ENCODE results near the gene GRP.
A peak's percentile ranks its signal among the peaks of the same experiment; 100 is the strongest.
"Not testable (repeated sequence)": the region's sequence is repeated elsewhere in the genome, so short reads cannot be mapped to it uniquely, and the experiment has no call there.

Gene GRP

GRCh38 chr18:59228351-59228750, 8.4 kb downstream of the GRP start:
- DNase-seq (ENCODE audit: insufficient read length, low spot score) (no peak), FAIRE-seq (no peak)

- no peak for FAIRE-seq
- DNase-seq (ENCODE audit: insufficient read length, low spot score), result no peak
Observed at GRCh38 chr18:59229191-59229590, 9.2 kb downstream of the GRP start.

- no peak for FAIRE-seq
- DNase-seq (ENCODE audit: insufficient read length, low spot score), result no peak
Observed at GRCh38 chr18:59229701-59230443, 9.9 kb downstream of the GRP start.

DNA sequence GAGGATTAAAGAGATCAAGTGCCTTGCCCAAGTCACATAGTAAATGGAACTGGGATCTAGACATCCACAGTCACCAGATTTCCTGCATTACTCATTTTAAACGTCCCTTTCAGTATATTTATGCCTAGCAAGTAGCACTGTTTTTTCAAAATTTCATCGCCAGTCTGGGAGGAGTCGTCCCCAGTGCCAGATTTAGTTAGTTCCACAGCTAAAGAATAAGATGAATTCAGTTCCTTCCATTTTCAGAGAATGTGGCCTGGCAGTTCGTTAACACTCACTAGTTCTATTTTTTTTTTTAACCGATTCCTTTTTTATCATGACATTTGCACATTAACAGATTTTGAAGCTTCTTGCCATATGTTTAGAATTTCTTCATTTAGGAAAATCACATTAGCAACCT, 11.2 kb downstream of the GRP start:
- DNase-seq (ENCODE audit: insufficient read length, low spot score) (no peak), FAIRE-seq (no peak)

DNA sequence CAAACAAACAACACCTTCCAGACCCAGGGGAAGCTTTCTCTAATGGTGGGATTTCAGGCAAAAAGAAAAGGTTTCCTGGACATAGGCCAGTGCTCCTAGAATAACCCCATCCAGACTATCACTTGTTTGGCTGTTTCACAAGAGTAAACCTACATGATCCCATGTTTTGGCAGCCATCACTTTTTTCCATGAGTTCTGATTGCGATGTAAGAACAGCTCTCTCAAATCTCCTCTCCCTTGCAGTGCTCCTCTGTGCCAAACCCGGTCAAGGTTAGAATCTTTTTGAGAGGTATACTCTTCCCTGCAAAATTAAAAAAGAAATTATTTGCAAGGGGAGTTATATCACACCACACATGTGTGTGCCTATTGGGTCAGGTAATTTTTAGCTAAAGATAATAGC, 11.9 kb downstream of the GRP start:
- FAIRE-seq (no peak), DNase-seq (ENCODE audit: insufficient read length, low spot score) (no peak)

- no peak for DNase-seq (ENCODE audit: insufficient read length, low spot score)
- no peak for FAIRE-seq
Observed at GRCh38 chr18:59232309-59233016, 12.5 kb downstream of the GRP start.

DNA sequence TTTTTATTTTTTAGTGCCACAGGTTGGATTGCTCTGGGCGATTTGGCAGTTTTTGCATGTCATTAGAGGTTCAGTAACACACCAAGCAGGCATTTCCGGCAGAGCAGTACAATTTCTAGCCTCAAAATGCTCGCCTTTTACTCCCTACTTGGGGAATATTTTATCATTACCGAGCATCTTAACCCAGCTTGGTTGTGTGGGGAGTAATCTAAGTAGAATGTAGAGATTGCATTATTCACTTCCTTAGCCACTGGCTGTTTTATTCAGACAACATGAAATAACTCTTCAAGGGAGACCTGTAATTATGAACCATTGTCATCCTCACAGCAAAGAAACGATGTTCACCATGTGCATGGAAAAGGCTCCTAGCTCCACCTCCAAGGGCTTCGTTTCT, 13.1 kb downstream of the GRP start:
- FAIRE-seq (no peak), DNase-seq (ENCODE audit: insufficient read length, low spot score) (no peak)

- no peak for FAIRE-seq
Observed at GRCh38 chr18:59238385-59238784, 18.4 kb downstream of the GRP start.

GRCh38 chr18:59239642-59240041, 19.7 kb downstream of the GRP start:
- no peak for DNase-seq (ENCODE audit: insufficient read length, low spot score)
- no peak for FAIRE-seq

More at GRCh38 chr18:59238385-59238784, 18.4 kb downstream of the GRP start:
- DNase-seq (ENCODE audit: insufficient read length, low spot score), result no peak

DNA sequence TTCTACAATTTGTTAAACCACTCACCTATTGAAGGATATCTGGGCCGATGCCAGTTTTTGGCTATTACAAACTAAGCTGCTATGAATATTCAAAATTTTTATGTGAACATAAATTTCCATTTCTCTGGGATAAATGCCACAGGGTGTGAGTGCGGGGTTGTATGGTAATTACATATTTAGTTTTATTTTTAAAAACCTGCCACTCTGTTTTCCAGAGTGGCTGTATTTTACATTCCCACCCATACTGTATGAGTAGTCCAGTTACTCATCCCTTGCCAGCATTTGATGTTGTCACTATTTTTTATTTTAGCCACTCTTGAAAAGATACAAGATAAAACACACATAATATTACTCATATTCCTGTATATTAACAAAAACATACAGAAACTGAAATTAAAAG, 22.9 kb downstream of the GRP start:
- no peak for DNase-seq (ENCODE audit: insufficient read length, low spot score)
- FAIRE-seq, result no peak

DNA sequence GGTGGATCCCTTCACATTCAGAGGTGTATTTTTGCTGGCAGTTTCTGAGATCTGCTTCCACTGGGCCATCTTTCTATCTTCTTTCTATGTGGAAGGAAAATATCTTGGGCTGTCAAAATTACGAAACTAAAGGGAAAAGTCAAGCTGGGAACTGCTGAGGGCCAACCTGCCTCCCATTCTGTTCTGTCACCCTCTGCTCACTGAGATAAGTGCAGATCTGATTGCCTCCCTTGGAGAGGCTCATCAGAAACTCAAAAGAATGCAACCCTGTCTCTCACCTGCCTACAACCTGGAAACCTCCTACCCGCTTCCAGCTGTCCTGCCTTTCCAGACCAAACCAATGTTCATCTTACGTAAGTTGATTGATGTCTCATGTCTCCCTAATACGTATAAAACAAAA, 26.8 kb downstream of the GRP start:
- no peak for FAIRE-seq
- no peak for DNase-seq (ENCODE audit: insufficient read length, low spot score)

- DNase-seq (ENCODE audit: insufficient read length, low spot score) (no peak), FAIRE-seq (peak; percentile 79)
Observed at GRCh38 chr18:59249199-59249774, 29.3 kb downstream of the GRP start.

GRCh38 chr18:59255491-59255890, 35.5 kb downstream of the GRP start:
- DNase-seq (ENCODE audit: insufficient read length, low spot score); FAIRE-seq: not testable (repeated sequence)

DNA sequence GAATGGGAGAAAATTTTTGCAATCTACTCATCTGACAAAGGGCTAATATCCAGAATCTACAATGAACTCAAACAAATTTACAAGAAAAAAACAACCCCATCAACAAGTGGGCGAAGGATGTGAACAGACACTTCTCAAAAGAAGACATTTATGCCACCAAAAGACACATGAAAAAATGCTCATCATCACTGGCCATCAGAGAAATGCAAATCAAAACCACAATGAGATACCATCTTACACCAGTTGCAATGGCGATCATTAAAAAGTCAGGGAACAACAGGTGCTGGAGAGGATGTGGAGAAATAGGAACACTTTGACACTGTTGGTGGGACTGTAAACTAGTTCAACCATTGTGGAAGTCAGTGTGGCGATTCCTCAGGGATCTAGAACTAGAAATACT, 41.9 kb downstream of the GRP start:
- not testable (repeated sequence) for DNase-seq (ENCODE audit: insufficient read length, low spot score); FAIRE-seq

- DNase-seq (ENCODE audit: insufficient read length, low spot score); FAIRE-seq: not testable (repeated sequence)
Observed at GRCh38 chr18:59262243-59262642, 42.3 kb downstream of the GRP start.

DNA sequence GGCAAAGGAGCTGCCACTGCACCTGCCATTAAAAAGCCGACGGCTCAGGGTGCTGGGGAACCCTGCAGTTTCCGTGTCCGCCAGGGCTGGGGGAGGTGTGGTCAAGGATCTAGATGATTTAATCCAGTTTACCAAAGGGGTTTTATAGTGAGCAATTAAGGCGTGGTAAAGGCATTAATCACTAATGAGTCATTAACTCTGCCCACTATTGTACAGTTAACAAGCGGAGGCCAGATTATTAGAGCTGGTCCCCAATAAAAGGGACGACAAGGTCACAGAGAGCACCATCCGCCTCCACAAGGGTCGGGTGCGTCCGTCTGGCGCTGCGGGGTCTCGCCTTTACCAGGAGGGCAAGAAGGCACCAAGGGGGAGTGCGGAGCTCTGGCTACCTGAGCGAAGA, 43.7 kb downstream of the GRP start:
- FAIRE-seq (no peak), DNase-seq (ENCODE audit: insufficient read length, low spot score) (no peak)

DNA sequence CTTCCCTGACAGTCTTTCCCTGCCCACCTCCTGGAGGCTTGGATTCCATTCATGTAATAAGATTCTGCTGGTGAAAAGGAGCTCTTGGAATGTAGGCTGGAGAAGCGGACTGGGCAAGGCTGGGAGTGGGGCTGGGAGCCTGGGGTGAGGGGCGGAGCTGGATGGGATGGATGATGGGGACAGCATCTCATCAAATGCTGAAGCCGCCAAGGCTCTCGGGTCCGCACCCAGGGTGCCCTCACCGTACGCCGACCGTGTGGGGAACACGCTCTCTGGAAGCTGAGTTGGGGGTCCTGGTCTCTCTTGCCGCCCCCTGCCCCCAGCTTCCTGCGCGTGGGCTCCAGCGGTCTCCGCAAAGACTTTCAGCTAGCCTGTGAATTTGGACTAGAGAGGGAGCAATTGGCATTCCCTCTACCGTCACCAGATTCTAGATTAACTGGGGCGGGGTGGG, 44.2 kb downstream of the GRP start:
- DNase-seq (ENCODE audit: insufficient read length, low spot score) (no peak), FAIRE-seq (no peak)

- FAIRE-seq (no peak), DNase-seq (ENCODE audit: insufficient read length, low spot score) (no peak)
Observed at GRCh38 chr18:59264651-59265245, 44.8 kb downstream of the GRP start.

GRCh38 chr18:59265246-59265973, 45.5 kb downstream of the GRP start:
- FAIRE-seq (peak; percentile 31), DNase-seq (ENCODE audit: insufficient read length, low spot score) (no peak)

DNA sequence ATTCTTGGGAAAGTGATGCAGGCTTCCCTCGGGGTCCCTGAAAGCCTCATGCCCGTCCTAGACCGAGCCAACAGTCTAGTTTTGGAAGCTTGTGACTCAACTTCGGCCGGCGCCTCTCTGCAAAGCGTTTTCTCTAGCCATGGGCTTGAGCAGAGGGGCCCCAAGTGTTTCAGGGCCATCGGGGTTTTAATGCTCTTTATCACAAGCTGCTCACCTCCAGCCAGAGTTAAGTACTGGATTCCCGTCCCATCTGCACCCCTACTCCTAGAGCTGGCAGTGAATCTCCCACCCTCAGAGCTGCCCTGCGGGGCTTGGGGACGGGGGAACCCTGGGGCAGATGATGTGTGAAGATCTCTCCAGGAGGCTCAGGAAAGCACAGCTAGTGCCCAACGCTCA, 46.0 kb downstream of the GRP start:
- no peak for DNase-seq (ENCODE audit: insufficient read length, low spot score)
- FAIRE-seq, result no peak

DNA sequence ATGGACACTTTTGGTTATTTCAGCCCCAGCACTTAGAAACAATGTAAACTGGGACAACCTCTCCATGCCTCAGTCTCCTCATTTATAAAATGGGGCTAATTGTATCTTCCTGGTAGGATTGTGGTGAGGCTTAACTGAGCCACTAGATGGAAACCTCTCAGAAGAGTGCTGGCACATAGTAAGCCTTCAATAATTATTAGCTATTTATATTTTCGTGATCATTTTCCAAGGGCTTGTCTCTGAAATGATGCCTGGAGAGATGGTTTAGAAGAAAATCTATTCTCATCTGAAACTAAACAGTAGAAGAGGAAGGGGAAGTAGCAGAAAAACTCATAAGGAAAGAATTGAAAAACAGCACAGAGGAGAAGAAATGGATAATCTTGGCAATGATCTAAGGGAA, 46.5 kb downstream of the GRP start:
- FAIRE-seq, result no peak
- no peak for DNase-seq (ENCODE audit: insufficient read length, low spot score)

Data from GM19239 (cell line).